Retinal pigment epithelial cell (primary cell): ENCODE results near the gene FYTTD1.

ENCODE experiments used
- DNase-seq: peaks from one replicate; pipeline ENCODE4 v3.0.0-alpha.2; 2010; ENCODE audit warnings: low read depth
- H3K4me3 ChIP-seq: 2 replicates; pipeline ENCODE4 v1.5.1; 2011; ENCODE audit warnings: mild to moderate bottlenecking, low read length, control low read depth, moderate library complexity
- TF ChIP-seq, protein P1 (sequence below): conservative IDR thresholded peaks from 2 replicates; pipeline ENCODE4 v1.5.1; 2011; ENCODE audit warnings: low read depth, low read length, control low read depth, inconsistent platforms

FYTTD1 gene

GRCh38 chr3:197750858-197751737 lies 1.4 kb downstream of the FYTTD1 start:
- no peak for DNase-seq
- peak overlapping the region; percentile 79 for H3K4me3 ChIP-seq
- TF ChIP-seq, protein P1, sequence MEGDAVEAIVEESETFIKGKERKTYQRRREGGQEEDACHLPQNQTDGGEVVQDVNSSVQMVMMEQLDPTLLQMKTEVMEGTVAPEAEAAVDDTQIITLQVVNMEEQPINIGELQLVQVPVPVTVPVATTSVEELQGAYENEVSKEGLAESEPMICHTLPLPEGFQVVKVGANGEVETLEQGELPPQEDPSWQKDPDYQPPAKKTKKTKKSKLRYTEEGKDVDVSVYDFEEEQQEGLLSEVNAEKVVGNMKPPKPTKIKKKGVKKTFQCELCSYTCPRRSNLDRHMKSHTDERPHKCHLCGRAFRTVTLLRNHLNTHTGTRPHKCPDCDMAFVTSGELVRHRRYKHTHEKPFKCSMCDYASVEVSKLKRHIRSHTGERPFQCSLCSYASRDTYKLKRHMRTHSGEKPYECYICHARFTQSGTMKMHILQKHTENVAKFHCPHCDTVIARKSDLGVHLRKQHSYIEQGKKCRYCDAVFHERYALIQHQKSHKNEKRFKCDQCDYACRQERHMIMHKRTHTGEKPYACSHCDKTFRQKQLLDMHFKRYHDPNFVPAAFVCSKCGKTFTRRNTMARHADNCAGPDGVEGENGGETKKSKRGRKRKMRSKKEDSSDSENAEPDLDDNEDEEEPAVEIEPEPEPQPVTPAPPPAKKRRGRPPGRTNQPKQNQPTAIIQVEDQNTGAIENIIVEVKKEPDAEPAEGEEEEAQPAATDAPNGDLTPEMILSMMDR: no peak

GRCh38 chr3:197752107-197752506 lies 2.4 kb downstream of the FYTTD1 start:
- no peak for DNase-seq
- TF ChIP-seq, protein P1: no peak
- H3K4me3 ChIP-seq: no peak overlapping the region

DNA sequence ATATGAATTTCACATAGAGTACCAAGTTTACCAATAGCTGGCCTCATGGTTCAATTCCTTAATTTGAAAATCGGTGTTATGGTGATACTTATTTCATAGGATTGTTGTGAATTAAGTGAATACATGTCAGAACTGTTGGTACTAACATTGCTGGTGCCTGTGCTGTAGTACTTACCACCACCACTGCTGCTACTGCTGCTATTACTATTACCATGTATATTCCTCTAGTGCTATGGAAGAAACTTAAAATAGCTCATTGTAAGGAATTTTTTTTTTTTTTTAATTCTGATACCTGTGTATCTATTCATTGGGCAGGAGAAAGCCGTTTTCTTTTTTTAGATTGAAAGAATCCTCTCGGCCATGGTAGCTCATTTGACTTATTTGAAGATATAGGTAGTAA lies 3.6 kb downstream of the FYTTD1 start:
- H3K4me3 ChIP-seq: no peak overlapping the region
- no peak for DNase-seq
- TF ChIP-seq, protein P1: no peak

GRCh38 chr3:197756704-197757103 lies 7.0 kb downstream of the FYTTD1 start:
- no peak overlapping the region for H3K4me3 ChIP-seq
- TF ChIP-seq, protein P1: no peak
- no peak for DNase-seq

DNA sequence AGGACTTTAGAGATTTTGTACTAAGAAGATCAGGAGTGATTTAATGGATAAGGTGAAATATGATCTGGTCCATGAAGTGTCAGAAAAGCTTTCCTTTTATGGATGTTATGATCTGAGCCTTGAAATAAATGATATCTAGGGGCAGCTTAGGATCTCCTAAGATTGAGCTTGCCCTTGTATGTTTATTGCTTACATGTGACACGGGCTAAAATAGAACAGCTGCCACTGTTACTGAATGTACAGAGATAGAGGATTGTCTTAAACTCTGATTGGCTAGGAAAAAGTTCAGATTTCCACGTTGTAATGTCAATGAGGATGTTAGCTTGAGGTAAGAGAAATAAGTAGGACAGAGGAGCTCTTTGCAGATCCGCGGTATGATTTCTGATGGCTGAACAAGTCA lies 8.8 kb downstream of the FYTTD1 start:
- DNase-seq: no peak
- TF ChIP-seq, protein P1: no peak
- no peak overlapping the region for H3K4me3 ChIP-seq

DNA sequence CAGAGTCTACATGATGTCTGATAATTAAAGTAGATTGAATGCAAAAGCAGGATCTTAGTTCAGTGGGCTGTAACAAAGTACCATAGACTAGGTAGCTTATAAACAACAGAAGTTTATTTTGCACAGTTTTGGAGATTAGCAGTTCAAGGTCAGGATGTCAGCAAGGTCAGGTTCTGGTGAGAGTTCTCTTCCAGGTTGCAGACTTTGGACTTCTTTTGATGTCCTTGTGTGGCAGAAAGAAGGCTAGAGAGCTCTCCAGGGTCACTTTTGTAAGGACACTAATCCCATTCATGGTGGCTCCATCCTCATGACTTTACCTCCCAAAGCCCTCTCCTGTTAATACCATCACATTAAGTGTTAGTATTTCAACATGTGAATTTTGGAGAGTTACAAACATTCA lies 12.1 kb downstream of the FYTTD1 start:
- TF ChIP-seq, protein P1: no peak
- DNase-seq: no peak
- no peak overlapping the region for H3K4me3 ChIP-seq

GRCh38 chr3:197775317-197775716 lies 25.6 kb downstream of the FYTTD1 start:
- TF ChIP-seq, protein P1: no peak
- DNase-seq: no peak
- H3K4me3 ChIP-seq: no peak overlapping the region
